ENCODE data around the gene KCTD19.
A peak's percentile ranks its signal among the peaks of the same experiment; 100 is the strongest.

Gene KCTD19

GRCh38 chr16:67245674-67246080 is 80.9 kb downstream of the KCTD19 start:
- H2AFZ ChIP-seq (ENCODE audit: low read depth, low read length), result no peak overlapping the region
- peak overlapping the region; percentile 73 for H3K9ac ChIP-seq (ENCODE audit: low read length)
- H3K9me3 ChIP-seq (ENCODE audit: insufficient read depth, low read length), result no peaks in the 10 kb centered on the region
- H3K27ac ChIP-seq (ENCODE audit: low read length), result peak overlapping the region; percentile 54
- peak overlapping the region; percentile 73 for H3K4me2 ChIP-seq (ENCODE audit: low read length)
- TF ChIP-seq EZH2phosphoT487 (IDR thresholded peaks at IDR 0.05; ENCODE audit: low read depth) (no peak), CTCF (IDR thresholded peaks at IDR 0.05; ENCODE audit: low read depth, low read length) (no peak)
- H3K4me1 ChIP-seq (ENCODE audit: low read length), result peaks cover 40% of the 10 kb centered on the region
- no peaks in the 10 kb centered on the region for H3K27me3 ChIP-seq (ENCODE audit: low read depth, low read length)
- 0 out of 2 replicates have a peak, but pooled peaks cover 2% of the 10 kb centered on the region for H4K20me1 ChIP-seq (ENCODE audit: insufficient read depth, low read length)
- no peaks in the 10 kb centered on the region for H3K36me3 ChIP-seq (replicated peaks; ENCODE audit: low read depth, low read length)
- peaks cover 20% of the 10 kb centered on the region for H3K79me2 ChIP-seq (ENCODE audit: low read length)
- peak overlapping the region; percentile 95 for H3K4me3 ChIP-seq (ENCODE audit: low read length)

GRCh38 chr16:67245186-67245585 is 81.4 kb downstream of the KCTD19 start:
- H3K9ac ChIP-seq (ENCODE audit: low read length), result peak overlapping the region; percentile 49

GRCh38 chr16:67244387-67245185 is 82.0 kb downstream of the KCTD19 start:
- peak overlapping the region; percentile 66 for H3K9ac ChIP-seq (ENCODE audit: low read length)
- peaks cover 20% of the 10 kb centered on the region for H3K79me2 ChIP-seq (ENCODE audit: low read length)
- peak overlapping the region; percentile 86 for H3K27ac ChIP-seq (ENCODE audit: low read length)
- H2AFZ ChIP-seq (ENCODE audit: low read depth, low read length), result no peak overlapping the region
- H3K27me3 ChIP-seq (ENCODE audit: low read depth, low read length), result no peaks in the 10 kb centered on the region
- peak overlapping the region; percentile 95 for H3K4me3 ChIP-seq (ENCODE audit: low read length)
- peaks cover 36% of the 10 kb centered on the region for H3K4me1 ChIP-seq (ENCODE audit: low read length)
- H3K36me3 ChIP-seq (replicated peaks; ENCODE audit: low read depth, low read length), result no peaks in the 10 kb centered on the region
- no peaks in the 10 kb centered on the region for H3K9me3 ChIP-seq (ENCODE audit: insufficient read depth, low read length)
- H4K20me1 ChIP-seq (ENCODE audit: insufficient read depth, low read length), result 0 out of 2 replicates have a peak, but pooled peaks cover 2% of the 10 kb centered on the region
- TF ChIP-seq EZH2phosphoT487 (IDR thresholded peaks at IDR 0.05; ENCODE audit: low read depth), result no peak
- no peak for TF ChIP-seq CTCF (IDR thresholded peaks at IDR 0.05; ENCODE audit: low read depth, low read length)
- peak overlapping the region; percentile 73 for H3K4me2 ChIP-seq (ENCODE audit: low read length)

More at GRCh38 chr16:67245186-67245585, 81.4 kb downstream of the KCTD19 start:
- TF ChIP-seq EZH2phosphoT487 (IDR thresholded peaks at IDR 0.05; ENCODE audit: low read depth) (no peak), CTCF (IDR thresholded peaks at IDR 0.05; ENCODE audit: low read depth, low read length) (no peak)
- Histone ChIP-seq H3K79me2 (ENCODE audit: low read length) (peaks cover 20% of the 10 kb centered on the region), H4K20me1 (ENCODE audit: insufficient read depth, low read length) (0 out of 2 replicates have a peak, but pooled peaks cover 2% of the 10 kb centered on the region), H3K4me1 (ENCODE audit: low read length) (peaks cover 40% of the 10 kb centered on the region), H3K4me2 (ENCODE audit: low read length) (peak overlapping the region; percentile 73), H3K36me3 (replicated peaks; ENCODE audit: low read depth, low read length) (no peaks in the 10 kb centered on the region), H3K27ac (ENCODE audit: low read length) (peak overlapping the region; percentile 86), H3K27me3 (ENCODE audit: low read depth, low read length) (no peaks in the 10 kb centered on the region), H3K9me3 (ENCODE audit: insufficient read depth, low read length) (no peaks in the 10 kb centered on the region), H3K4me3 (ENCODE audit: low read length) (peak overlapping the region; percentile 95), H2AFZ (ENCODE audit: low read depth, low read length) (no peak overlapping the region)

DNA sequence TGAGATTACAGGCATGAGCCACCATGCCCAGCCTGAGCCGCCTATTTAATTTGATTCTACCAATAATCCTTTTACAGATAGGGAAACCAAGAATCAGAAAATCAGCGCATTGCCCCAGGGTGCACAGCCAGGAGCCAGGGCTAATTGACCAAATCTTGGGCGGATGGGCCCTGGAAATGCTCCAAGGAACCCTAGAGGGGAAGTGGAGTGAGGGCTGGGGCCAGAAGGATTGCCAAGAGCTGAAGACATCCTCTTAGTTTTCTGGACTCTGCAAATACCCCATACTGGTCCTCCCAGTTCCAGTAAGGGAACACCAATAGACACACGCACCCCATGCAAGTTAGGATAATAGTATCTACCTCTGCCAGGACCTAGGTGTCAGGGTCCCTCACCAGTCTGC is 83.1 kb downstream of the KCTD19 start:
- Histone ChIP-seq H3K27ac (ENCODE audit: low read length) (peak overlapping the region; percentile 86), H3K9me3 (ENCODE audit: insufficient read depth, low read length) (no peaks in the 10 kb centered on the region), H3K4me1 (ENCODE audit: low read length) (peaks cover 33% of the 10 kb centered on the region), H3K27me3 (ENCODE audit: low read depth, low read length) (no peaks in the 10 kb centered on the region), H3K36me3 (replicated peaks; ENCODE audit: low read depth, low read length) (peaks cover 4% of the 10 kb centered on the region), H3K4me3 (ENCODE audit: low read length) (peak overlapping the region; percentile 64; the same call in 1 of the 2 replicates), H3K4me2 (ENCODE audit: low read length) (peak overlapping the region; percentile 73), H4K20me1 (ENCODE audit: insufficient read depth, low read length) (0 out of 2 replicates have a peak, but pooled peaks cover 2% of the 10 kb centered on the region), H3K9ac (ENCODE audit: low read length) (peak overlapping the region; percentile 66), H3K79me2 (ENCODE audit: low read length) (peaks cover 20% of the 10 kb centered on the region), H2AFZ (ENCODE audit: low read depth, low read length) (no peak overlapping the region)
- TF ChIP-seq EZH2phosphoT487 (IDR thresholded peaks at IDR 0.05; ENCODE audit: low read depth) (no peak), CTCF (IDR thresholded peaks at IDR 0.05; ENCODE audit: low read depth, low read length) (no peak)
